Fibroblast of mammary gland (primary cell): Measurements from ENCODE around the gene PKD2.

Source experiments
- DNase-seq: peaks from one replicate; pipeline ENCODE4 v3.0.0-alpha.2; 2010; ENCODE audit warnings: low read depth
- H3K4me3 ChIP-seq: 2 replicates; pipeline ENCODE4 v1.5.1; 2011; ENCODE audit warnings: low read depth, mild to moderate bottlenecking, low read length, moderate library complexity; ENCODE audit not compliant: control insufficient read depth
- TF ChIP-seq, protein P1 (sequence below): conservative IDR thresholded peaks from 2 replicates; pipeline ENCODE4 v1.5.1; 2011; ENCODE audit warnings: low read depth, low read length, inconsistent platforms; ENCODE audit not compliant: control insufficient read depth, insufficient read depth

The PKD2 gene

DNA sequence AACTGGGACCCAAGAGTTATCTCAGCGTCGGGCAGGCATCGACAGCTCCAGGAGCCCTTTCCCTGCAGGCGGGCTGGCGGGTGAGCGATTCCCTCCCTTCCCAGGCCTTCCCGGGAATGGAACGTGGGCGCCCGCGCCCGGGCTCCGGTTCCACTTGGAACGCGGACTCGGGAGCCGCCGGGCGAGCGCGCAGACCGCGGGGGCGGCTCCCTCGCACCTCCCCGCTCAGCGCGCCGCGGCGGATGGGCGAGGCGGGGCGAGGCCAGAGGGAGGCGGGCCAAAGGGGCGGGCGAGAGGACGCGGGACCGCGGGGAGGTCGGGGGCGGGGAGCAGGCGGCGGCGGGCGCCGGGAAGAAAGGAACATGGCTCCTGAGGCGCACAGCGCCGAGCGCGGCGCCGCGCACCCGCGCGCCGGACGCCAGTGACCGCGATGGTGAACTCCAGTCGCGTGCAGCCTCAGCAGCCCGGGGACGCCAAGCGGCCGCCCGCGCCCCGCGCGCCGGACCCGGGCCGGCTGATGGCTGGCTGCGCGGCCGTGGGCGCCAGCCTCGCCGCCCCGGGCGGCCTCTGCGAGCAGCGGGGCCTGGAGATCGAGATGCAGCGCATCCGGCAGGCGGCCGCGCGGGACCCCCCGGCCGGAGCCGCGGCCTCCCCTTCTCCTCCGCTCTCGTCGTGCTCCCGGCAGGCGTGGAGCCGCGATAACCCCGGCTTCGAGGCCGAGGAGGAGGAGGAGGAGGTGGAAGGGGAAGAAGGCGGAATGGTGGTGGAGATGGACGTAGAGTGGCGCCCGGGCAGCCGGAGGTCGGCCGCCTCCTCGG is at the start of gene PKD2:
TSS of gene PKD2 (plus strand) at position 332 of the 818 bp plus-strand sequence. CDS start at position 431, 99 bp downstream.
- DNase-seq = peak; percentile 61
- TF ChIP-seq, protein P1, sequence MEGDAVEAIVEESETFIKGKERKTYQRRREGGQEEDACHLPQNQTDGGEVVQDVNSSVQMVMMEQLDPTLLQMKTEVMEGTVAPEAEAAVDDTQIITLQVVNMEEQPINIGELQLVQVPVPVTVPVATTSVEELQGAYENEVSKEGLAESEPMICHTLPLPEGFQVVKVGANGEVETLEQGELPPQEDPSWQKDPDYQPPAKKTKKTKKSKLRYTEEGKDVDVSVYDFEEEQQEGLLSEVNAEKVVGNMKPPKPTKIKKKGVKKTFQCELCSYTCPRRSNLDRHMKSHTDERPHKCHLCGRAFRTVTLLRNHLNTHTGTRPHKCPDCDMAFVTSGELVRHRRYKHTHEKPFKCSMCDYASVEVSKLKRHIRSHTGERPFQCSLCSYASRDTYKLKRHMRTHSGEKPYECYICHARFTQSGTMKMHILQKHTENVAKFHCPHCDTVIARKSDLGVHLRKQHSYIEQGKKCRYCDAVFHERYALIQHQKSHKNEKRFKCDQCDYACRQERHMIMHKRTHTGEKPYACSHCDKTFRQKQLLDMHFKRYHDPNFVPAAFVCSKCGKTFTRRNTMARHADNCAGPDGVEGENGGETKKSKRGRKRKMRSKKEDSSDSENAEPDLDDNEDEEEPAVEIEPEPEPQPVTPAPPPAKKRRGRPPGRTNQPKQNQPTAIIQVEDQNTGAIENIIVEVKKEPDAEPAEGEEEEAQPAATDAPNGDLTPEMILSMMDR = no peak
- peak within 1 kb of the TSS; percentile 55 for H3K4me3 ChIP-seq

DNA sequence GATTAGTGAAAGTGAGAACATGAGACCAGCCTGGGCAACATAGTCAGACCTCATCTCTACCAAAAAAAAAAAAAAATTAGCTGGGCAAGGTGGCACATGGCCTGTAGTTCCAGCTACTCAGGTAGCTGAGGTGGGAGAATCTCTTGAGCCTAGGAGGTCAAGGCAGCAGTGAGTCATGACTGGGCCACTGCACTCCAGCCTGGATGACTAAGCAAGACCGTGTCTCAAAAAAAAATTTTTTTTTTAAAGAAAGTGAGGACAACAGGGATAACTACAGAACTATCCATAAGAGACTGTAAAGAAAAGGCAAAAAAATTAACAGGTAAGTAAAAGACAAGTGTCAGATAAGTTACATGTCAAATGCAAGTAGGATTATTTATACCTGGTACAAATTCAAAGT is 45.4 kb upstream of the PKD2 start:
- TF ChIP-seq, protein P1 = no peak
- no peak overlapping the region for H3K4me3 ChIP-seq
- DNase-seq = peak; percentile 63

DNA sequence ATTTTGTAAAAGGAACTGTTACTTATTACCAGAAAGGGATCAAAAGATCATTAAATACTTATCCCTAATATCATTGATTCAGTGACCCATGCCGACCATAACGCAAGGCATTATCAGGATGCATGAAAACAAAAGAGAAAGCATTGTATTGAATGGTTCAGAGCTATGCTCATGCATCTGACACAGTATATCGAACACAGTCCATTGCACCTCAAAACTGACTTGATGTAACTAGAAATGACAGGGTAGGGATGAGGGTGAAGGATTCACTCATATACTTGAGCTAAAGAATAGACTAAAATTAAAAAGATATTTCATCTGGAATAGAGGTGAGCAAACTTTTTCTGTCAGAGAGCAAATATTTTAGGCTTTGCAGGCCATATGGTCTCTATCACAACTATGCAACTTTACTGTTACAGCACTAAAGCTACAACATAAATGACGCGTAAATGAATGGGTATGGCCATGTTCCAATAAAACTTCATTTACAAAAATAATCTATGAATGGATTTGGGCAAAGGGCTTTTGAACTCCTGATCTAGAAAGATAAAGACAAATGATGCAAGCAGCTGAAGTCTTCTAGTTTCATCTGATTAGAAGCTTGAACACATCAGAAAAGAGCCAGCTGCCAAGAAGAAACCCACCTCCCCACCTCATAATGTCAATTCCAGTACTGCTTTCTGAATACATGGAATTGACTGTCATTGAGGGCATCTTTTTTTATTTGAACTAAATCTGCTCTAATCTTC is 44.9 kb upstream of the PKD2 start:
- DNase-seq = no peak
- TF ChIP-seq, protein P1 = no peak
- no peak overlapping the region for H3K4me3 ChIP-seq

DNA sequence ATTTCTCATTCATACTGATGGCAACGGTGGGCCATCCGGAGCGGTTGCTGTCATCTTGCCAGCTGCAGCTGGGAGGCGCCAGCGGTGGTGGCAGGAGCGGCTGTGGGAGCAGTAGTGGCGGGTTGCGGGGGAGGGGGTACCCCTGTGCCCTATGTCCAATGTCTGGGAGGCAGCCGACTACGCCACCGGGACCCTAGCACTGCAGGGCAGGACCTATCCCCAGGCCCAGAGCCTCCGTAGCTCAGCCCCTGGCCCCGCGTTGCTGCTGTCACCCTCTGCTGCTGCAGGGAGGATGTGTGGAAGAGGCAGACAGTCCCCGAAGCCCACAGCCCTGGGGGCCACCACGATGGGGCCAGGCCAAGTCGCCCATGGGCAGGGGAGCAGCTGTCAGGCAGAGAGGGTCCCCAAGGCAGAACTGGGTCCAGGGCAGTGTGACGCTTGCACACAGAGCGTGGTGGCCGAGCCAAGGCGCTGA is 41.9 kb upstream of the PKD2 start:
- H3K4me3 ChIP-seq = no peak overlapping the region
- TF ChIP-seq, protein P1 = no peak
- no peak for DNase-seq

DNA sequence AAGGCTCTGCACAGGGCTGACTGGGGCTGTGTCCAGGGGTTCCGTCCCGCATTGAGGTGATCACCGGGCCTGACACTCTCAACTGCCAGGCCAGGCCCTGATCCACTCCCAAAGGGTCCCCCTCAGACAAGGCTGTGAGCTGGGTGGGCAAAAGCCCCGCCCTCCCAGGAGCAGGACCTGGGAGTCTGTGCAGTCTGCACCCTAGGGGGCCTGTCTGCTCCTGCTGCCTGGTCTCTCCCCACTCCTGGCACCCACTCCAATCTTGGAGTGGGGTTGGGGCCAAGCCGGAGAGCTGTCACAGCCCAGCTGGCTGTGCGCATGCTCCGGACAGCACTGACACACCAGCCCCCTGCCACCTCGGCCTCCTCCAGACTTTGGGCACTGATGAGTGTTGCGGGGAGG is 41.3 kb upstream of the PKD2 start:
- TF ChIP-seq, protein P1 = no peak
- no peak overlapping the region for H3K4me3 ChIP-seq
- DNase-seq = no peak

DNA sequence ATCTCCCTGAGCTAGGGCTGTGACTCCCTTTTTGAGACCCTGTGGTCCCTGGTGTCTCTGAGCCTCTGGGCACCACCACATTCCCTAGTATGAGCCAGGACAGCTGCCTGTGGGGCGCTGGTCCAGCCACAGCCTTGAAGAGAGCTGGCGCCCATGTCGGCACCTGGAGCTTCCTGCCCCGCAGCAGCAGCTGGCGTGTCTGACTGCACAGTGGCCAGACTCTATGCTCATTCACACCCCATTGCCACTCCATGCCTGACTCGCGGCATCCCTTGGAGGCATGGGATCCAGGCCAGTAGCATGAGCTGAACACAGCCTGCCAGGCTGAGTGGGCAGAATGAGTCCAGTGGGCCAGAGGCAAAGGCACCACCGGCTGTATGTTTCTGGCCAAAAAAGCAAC is 40.2 kb upstream of the PKD2 start:
- H3K4me3 ChIP-seq = no peak overlapping the region
- no peak for DNase-seq
- TF ChIP-seq, protein P1 = no peak
